ENCODE results near the gene DUSP15.
A peak's percentile ranks its signal among the peaks of the same experiment; 100 is the strongest.

The DUSP15 gene

DNA sequence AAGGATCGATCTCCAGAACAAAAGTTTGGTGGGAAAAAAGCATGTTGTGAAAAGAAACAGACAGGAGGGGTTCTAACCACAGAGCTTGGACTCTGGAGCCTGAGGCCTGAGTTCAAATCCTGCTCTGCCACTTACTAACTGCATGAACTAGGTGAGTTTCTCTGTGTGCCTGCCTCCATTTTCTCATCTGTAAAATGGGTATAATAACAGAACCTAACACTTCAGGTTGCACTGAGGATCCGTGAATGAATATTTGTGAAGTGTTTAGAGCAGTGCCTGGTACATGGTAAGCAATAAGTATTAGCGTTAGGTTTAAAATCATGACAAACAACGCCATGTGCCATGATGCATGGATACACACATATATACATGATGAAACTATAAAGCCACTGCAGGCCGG is 36.7 kb upstream of the DUSP15 start:
- no peak for TF ChIP-seq ZNF274 (IDR thresholded peaks at IDR 0.05; ENCODE audit: low read depth, low read length)
- no peak overlapping the region for H3K4me3 ChIP-seq (ENCODE audit: low read length)

DNA sequence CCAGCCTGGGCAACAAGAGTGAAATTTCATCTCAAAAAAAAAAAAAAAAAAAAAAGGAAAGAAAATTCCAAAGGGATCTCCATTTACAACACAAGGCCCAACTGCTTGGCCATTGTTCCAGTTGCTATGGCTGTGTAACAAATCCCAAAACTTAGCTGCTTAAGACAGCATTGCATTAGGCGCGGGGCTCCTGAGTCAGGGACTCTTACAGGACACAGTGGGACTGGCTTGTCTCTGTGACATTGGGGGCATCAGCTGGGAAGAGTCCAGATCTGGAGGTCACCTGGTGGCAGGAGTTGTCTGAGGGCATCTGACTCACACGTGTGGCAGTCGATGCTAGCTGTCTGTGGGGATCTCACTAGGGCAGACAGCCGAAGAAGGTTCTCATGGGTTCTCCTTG is 35.7 kb upstream of the DUSP15 start:
- no peak overlapping the region for H3K4me3 ChIP-seq (ENCODE audit: low read length)
- no peak for TF ChIP-seq ZNF274 (IDR thresholded peaks at IDR 0.05; ENCODE audit: low read depth, low read length)

DNA sequence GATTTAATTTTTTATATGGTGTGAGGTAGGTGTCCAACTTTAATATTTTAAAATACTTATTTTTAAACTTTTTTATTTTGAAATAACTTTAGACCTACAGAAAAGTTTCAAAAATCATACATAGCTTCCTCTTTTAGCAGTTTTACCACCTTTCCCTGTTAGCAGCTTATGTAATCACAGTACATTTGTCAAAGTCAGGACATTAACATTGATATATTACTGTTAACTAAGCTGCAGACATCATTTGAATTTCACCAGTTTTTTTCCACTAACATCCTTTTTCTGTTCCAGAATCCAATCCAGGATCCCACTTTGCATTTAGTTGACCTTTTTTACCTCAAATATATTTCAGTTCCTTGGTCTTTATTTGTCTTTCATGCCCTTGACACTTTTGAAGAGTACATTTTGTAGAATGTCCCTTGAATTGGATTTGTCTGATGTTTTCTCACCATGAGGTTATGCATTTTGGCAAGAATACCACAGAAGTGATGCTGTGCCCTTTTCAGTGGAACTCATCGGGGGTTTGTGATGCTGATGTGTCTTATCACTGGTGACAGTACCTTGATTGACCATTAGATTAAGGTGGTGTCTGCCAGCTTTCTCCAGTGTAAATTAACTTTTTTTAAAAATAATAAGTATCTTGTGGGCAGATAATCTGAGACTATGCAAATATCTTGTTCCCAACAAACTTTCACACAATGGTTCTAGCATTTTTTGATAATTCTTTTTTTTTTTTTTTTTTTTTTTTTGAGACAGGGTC is 33.5 kb upstream of the DUSP15 start:
- H3K4me3 ChIP-seq (ENCODE audit: low read length) = no peak overlapping the region
- TF ChIP-seq ZNF274 (IDR thresholded peaks at IDR 0.05; ENCODE audit: low read depth, low read length) = no peak

DNA sequence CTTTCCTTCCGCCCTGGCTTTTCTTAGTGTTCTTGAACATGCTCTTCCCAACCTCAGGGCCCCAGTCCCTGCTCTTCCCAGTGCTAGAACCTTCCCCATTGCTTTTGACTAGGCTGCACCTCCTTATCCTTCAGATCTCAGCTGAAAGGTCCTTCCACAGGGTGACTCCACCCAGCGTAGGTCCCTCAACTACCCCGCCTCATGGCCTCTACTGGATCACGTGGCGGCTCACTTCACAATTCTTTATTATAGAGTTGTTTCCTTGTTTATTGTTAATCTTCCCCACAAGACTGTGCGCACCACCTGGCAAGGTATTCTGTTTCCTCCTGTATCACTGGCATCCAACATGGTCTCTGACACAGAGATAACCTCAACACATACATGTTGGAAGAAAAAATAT is 31.3 kb upstream of the DUSP15 start:
- H3K4me3 ChIP-seq (ENCODE audit: low read length) = no peak overlapping the region
- no peak for TF ChIP-seq ZNF274 (IDR thresholded peaks at IDR 0.05; ENCODE audit: low read depth, low read length)

DNA sequence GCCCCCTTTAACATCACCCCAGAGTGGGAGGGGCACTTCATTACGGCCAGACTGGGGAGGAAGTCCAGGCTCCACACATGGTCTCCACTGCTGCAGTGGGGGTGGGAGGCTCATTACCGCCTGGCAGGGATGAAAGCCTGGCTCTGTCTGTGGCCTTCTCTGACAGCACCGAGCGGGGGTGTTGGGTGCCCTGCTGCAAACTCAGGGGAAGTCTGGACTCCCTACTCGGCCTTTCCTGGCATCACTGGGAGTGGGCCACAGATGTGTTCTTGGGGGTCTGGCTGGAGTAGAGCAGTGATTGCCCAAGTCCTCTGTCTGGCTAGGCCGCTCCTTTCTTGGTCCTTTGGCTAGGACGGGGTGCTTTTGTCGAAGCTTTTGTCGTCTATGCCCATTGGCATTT is 27.2 kb upstream of the DUSP15 start:
- no peak overlapping the region for H3K4me3 ChIP-seq (ENCODE audit: low read length)
- TF ChIP-seq ZNF274 (IDR thresholded peaks at IDR 0.05; ENCODE audit: low read depth, low read length) = no peak

DNA sequence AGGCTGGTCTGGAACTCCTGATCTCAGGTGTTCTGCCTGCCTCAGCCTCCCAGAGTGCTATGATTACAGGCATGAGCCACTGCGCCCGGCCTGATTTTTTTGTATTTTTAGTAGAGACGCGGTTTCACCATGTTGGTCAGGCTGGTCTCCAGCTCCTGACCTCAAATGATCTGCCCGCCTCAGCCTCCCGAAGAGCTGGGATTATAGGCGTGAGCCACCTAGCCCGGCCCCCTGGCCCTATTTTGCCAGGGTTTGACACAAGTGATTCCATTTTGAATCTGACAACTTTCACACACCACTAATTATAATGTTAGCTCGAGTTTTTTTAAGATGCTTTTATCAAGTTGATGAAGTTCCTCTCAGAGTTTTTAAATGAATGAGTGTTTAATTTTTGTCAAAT is 25.7 kb upstream of the DUSP15 start:
- no peak for TF ChIP-seq ZNF274 (IDR thresholded peaks at IDR 0.05; ENCODE audit: low read depth, low read length)
- no peak overlapping the region for H3K4me3 ChIP-seq (ENCODE audit: low read length)

DNA sequence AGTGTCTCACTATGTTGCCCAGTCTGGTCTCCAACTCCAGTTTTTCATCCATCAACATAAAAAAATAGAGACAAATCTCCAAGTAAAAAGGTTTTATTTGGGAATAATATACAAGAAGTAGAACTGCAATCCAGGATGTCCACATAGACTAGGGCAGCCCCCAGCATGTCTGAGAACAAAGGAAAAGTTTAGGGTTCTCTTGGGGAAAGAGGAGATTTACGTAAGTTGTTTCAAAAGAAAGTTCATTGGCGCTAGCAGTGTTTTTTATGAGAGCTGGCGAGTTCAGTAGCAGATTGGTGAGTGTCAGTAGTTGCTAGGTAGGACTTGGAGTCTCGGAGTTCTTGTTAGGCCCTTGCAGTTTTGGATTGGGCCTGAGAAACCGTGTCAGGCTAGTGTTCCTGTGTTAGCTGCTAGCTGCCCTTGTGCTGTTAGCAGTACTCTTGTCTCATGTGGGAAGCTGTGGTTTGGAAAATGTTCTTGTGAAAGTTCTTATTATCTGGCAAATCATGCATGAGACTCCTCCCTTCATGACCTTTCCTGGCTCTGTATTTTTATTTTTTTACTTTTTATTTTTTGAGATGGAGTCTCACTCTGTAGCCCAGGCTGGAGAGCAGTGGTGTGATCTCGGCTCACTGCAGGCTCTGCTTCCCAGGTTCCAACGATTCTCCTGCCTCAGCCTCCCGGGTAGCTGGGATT is 24.8 kb upstream of the DUSP15 start:
- no peak overlapping the region for H3K4me3 ChIP-seq (ENCODE audit: low read length)
- no peak for TF ChIP-seq ZNF274 (IDR thresholded peaks at IDR 0.05; ENCODE audit: low read depth, low read length)

DNA sequence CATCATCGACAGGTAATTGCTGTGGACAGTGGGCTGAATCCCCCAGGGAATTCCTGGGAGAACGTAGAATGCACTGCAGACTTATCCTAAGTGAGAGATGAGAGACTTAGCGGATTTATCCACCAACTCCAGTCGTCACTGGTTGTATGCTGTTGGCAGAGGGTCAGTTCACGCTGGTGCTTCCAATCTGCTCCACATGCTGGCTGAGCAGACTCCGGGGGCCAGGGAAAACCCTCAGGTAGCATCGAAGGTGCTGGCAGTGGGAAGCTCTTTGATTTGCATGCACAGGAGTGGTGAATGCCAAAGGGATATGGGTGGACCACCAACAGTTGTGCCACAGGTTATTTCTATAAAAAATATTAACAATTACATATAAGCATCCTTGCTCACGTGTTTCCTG is 20.3 kb upstream of the DUSP15 start:
- H3K4me3 ChIP-seq (ENCODE audit: low read length) = no peak overlapping the region
- TF ChIP-seq ZNF274 (IDR thresholded peaks at IDR 0.05; ENCODE audit: low read depth, low read length) = no peak

DNA sequence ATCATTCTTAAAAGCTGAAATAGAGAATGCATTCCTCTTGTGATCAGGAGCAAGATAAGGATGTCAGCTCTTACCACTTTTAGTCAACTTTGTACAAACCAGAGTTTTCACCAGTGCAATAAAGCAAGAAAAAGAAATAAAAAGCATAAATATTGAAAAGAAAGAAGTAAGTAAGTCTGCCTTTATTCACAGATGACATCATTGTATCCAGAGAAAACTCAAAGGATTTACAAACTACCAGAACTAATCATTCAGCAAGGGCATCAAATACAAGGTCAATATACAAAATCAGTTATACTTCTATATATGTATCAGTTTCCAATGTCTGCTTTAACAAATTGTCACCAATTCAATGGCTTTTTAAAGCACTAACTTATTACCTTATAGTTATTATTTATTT is 13.5 kb upstream of the DUSP15 start:
- no peak overlapping the region for H3K4me3 ChIP-seq (ENCODE audit: low read length)
- no peak for TF ChIP-seq ZNF274 (IDR thresholded peaks at IDR 0.05; ENCODE audit: low read depth, low read length)

DNA sequence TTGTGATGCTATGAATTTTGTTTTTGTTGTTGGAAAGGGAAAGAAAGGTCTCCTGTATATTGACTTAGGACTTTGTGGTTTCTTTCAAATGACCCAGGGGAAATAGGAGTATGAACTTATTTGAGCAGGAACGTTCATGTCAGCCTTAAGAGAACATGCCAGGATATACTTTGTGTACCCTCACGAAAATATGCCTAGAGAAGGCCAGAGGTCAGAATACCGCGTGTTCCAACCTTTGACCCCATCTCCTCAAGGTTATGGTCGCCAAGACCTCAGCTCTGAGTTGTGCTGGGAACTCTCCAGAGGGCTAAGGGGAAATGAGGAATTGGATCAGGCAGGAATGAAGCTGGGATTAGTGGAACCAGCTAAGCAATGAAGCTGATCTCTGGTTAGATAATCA is 11.6 kb upstream of the DUSP15 start:
- no peak overlapping the region for H3K4me3 ChIP-seq (ENCODE audit: low read length)
- TF ChIP-seq ZNF274 (IDR thresholded peaks at IDR 0.05; ENCODE audit: low read depth, low read length) = no peak

DNA sequence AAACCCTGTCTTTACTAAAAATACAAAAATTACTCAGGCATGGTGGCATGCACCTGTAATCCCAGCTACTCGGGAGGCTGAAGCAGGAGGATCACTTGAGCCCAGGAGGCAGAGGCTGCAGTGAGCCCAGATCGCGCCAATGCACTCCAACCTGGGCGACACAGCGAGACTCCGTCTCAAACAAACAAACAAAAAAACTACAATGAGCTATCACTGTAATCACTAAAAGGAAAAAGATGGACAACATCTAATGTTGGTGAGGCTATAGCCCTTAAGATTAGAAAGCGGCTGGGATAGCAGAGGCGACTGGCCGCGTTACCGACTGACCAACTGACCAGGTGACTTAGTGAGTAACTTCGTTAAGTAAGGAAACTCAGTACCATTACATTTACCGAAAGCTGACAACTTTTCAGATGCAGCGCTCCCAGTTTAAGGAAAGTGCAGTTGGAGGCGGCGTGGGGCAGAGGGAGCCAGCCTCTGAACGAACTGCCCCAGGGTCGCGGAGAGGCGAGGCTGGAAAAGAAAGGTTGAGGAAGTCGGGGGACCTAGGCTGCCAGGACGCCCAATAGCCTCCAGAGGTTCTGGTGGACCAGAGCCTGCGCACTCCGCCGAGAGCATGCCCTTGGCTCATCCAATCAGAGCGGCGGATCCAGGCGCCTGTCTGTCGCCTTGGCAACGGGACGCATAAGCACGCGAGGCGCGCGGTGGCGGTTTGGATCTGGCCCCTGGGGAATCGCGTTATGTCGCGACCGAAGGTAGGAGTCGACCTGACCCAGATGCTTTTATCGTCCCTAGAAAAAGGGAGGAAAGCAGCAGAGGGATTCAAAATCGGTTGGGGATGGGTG is 9.0 kb upstream of the DUSP15 start:
- TF ChIP-seq ZNF274 (IDR thresholded peaks at IDR 0.05; ENCODE audit: low read depth, low read length) = no peak
- peak overlapping the region; percentile 58 for H3K4me3 ChIP-seq (ENCODE audit: low read length)

DNA sequence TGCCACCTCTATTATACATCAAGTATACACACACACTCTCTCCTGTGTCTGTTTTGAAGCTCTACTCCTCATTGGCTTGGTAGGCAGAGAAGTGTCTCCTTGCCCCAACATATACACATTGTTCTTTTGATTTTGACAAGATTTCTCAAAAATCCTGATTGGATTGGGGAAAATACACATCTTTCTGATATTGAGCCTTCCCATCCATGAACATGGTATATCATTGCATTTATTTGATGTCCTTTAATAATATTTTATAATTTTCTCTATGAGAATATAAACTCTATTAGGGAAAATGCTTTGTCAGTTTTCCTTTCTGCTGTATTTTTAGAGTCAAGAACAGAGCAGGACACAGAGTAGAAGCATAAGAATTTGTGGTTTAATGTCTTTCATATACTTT is 7.4 kb upstream of the DUSP15 start:
- no peak overlapping the region for H3K4me3 ChIP-seq (ENCODE audit: low read length)
- no peak for TF ChIP-seq ZNF274 (IDR thresholded peaks at IDR 0.05; ENCODE audit: low read depth, low read length)

DNA sequence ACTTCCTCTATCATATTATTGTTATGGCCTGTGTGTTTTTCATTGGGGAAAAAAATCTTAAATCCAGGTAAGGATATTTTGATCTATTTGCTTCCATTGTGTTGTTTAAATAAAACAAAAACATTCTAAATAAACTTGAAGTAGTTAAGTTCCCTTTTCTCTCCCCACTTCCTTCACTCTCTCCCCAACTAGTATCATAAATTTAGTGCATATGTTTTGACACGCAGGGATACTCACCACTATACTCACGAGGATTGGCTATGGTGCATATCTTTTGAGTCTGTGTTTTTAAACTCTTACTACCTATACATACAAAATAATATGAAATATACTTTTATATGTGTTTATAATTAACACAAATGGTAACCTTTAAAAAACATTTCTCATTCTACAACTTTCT is 5.3 kb upstream of the DUSP15 start:
- no peak overlapping the region for H3K4me3 ChIP-seq (ENCODE audit: low read length)
- no peak for TF ChIP-seq ZNF274 (IDR thresholded peaks at IDR 0.05; ENCODE audit: low read depth, low read length)

DNA sequence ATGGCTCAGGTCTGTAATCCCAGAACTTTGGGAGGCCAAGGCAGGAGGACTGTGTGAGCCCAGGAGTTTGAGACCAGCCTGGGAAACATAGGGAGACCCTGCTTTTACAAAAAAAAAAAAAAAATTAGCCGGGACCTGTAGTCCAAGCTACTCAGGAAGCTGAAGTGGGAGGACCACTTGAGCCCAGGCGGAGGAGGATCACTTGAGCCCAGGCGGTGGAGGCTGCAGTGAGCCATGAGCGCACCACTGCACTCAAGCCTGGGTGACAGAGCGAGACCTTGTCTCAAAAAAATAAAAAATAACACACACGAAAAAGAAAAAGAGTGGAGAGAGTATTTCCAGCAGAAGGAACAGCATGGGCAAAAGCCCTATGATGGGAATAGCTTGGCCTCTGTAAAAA is 2.1 kb upstream of the DUSP15 start:
- TF ChIP-seq ZNF274 (IDR thresholded peaks at IDR 0.05; ENCODE audit: low read depth, low read length) = no peak

DNA sequence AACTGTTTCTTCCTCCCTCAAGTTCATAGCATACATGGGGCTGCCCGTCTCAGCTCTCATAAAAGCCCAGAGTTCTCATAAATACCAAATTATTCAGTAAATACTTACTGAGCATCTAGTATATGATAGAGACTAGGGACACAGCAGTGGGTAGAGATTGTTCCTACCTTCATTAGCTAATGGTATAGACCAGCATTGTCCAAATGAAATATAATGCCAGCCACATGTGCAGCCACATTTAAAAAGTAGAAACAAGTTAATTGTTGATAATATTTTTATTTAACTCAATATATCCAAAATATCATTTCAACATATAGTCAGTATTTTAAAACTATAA is 1.3 kb upstream of the DUSP15 start:
- no peak for TF ChIP-seq ZNF274 (IDR thresholded peaks at IDR 0.05; ENCODE audit: low read depth, low read length)

More for the DNA sequence above, 2.1 kb upstream of the DUSP15 start:
- H3K4me3 ChIP-seq (ENCODE audit: low read length) = no peak overlapping the region

More for the DNA sequence above, 1.3 kb upstream of the DUSP15 start:
- no peak overlapping the region for H3K4me3 ChIP-seq (ENCODE audit: low read length)
